Measurements from ENCODE around the gene PIGH.
"Not testable (repeated sequence)": the region's sequence is repeated elsewhere in the genome, so short reads cannot be mapped to it uniquely, and the experiment has no call there.

- not testable (repeated sequence) for TF ChIP-seq NR3C1 (CRISPR knock-in tag; conservative IDR thresholded peaks at IDR 0.05; ENCODE audit: low read depth); AFF4 (CRISPR knock-in tag; IDR thresholded peaks at IDR 0.05; ENCODE audit: borderline replicate concordance); JUN (CRISPR knock-in tag; IDR thresholded peaks at IDR 0.05); ZNF416 (CRISPR knock-in tag; IDR thresholded peaks at IDR 0.05); USF2 (CRISPR knock-in tag; IDR thresholded peaks at IDR 0.05); MYBL2 (CRISPR knock-in tag; IDR thresholded peaks at IDR 0.05); CBFB (CRISPR knock-in tag; IDR thresholded peaks at IDR 0.05; ENCODE audit: low read depth); ZBTB21 (CRISPR knock-in tag; IDR thresholded peaks at IDR 0.05; ENCODE audit: borderline replicate concordance); ZNF138 (CRISPR knock-in tag; conservative IDR thresholded peaks at IDR 0.05)
- TF ChIP-seq, protein P1, sequence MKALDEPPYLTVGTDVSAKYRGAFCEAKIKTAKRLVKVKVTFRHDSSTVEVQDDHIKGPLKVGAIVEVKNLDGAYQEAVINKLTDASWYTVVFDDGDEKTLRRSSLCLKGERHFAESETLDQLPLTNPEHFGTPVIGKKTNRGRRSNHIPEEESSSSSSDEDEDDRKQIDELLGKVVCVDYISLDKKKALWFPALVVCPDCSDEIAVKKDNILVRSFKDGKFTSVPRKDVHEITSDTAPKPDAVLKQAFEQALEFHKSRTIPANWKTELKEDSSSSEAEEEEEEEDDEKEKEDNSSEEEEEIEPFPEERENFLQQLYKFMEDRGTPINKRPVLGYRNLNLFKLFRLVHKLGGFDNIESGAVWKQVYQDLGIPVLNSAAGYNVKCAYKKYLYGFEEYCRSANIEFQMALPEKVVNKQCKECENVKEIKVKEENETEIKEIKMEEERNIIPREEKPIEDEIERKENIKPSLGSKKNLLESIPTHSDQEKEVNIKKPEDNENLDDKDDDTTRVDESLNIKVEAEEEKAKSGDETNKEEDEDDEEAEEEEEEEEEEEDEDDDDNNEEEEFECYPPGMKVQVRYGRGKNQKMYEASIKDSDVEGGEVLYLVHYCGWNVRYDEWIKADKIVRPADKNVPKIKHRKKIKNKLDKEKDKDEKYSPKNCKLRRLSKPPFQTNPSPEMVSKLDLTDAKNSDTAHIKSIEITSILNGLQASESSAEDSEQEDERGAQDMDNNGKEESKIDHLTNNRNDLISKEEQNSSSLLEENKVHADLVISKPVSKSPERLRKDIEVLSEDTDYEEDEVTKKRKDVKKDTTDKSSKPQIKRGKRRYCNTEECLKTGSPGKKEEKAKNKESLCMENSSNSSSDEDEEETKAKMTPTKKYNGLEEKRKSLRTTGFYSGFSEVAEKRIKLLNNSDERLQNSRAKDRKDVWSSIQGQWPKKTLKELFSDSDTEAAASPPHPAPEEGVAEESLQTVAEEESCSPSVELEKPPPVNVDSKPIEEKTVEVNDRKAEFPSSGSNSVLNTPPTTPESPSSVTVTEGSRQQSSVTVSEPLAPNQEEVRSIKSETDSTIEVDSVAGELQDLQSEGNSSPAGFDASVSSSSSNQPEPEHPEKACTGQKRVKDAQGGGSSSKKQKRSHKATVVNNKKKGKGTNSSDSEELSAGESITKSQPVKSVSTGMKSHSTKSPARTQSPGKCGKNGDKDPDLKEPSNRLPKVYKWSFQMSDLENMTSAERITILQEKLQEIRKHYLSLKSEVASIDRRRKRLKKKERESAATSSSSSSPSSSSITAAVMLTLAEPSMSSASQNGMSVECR (CRISPR knock-in tag; IDR thresholded peaks at IDR 0.05; ENCODE audit: borderline replicate concordance), result not testable (repeated sequence)
- TF ChIP-seq, protein P2, sequence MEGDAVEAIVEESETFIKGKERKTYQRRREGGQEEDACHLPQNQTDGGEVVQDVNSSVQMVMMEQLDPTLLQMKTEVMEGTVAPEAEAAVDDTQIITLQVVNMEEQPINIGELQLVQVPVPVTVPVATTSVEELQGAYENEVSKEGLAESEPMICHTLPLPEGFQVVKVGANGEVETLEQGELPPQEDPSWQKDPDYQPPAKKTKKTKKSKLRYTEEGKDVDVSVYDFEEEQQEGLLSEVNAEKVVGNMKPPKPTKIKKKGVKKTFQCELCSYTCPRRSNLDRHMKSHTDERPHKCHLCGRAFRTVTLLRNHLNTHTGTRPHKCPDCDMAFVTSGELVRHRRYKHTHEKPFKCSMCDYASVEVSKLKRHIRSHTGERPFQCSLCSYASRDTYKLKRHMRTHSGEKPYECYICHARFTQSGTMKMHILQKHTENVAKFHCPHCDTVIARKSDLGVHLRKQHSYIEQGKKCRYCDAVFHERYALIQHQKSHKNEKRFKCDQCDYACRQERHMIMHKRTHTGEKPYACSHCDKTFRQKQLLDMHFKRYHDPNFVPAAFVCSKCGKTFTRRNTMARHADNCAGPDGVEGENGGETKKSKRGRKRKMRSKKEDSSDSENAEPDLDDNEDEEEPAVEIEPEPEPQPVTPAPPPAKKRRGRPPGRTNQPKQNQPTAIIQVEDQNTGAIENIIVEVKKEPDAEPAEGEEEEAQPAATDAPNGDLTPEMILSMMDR (IDR thresholded peaks at IDR 0.05), result not testable (repeated sequence)
- TF ChIP-seq, protein P3, sequence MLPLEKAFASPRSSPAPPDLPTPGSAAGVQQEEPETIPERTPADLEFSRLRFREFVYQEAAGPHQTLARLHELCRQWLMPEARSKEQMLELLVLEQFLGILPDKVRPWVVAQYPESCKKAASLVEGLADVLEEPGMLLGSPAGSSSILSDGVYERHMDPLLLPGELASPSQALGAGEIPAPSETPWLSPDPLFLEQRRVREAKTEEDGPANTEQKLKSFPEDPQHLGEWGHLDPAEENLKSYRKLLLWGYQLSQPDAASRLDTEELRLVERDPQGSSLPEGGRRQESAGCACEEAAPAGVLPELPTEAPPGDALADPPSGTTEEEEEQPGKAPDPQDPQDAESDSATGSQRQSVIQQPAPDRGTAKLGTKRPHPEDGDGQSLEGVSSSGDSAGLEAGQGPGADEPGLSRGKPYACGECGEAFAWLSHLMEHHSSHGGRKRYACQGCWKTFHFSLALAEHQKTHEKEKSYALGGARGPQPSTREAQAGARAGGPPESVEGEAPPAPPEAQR (CRISPR knock-in tag; IDR thresholded peaks at IDR 0.05), result not testable (repeated sequence)
- TF ChIP-seq, protein P4, sequence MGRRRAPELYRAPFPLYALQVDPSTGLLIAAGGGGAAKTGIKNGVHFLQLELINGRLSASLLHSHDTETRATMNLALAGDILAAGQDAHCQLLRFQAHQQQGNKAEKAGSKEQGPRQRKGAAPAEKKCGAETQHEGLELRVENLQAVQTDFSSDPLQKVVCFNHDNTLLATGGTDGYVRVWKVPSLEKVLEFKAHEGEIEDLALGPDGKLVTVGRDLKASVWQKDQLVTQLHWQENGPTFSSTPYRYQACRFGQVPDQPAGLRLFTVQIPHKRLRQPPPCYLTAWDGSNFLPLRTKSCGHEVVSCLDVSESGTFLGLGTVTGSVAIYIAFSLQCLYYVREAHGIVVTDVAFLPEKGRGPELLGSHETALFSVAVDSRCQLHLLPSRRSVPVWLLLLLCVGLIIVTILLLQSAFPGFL (CRISPR knock-in tag; IDR thresholded peaks at IDR 0.05; ENCODE audit: borderline replicate concordance), result not testable (repeated sequence)
Measured at GRCh38 chr14:67593650-67594049, 6.4 kb downstream of the PIGH start.

Data from WTC11 (cell line).